Endothelial cell of umbilical vein (primary cell): ENCODE measurements around the gene TBC1D24. TPM values are rescaled to one million over a fixed set of nuclear protein-coding genes. Genes with fewer than 3 reads are reported as not detected.
"Not testable (repeated sequence)": the region's sequence is repeated elsewhere in the genome, so short reads cannot be mapped to it uniquely, and the experiment has no call there.

Source experiments
- BruUV-seq: library from RNA; stranded (reverse); fragments of 400-500 nt; replicated peaks from 2 replicates; lab custom pipeline; 2021; lab: Mats Ljungman, UMichigan
- CTCF ChIA-PET: fragments of 300-600, 350-600 bp; sonication (Branson Sonifier 250); formaldehyde crosslinking; loops from one replicate; lab custom pipeline; 2021; ENCODE audit warnings: antibody characterized with exemption, inconsistent platforms; lab: Charles Lee
- POLR2A ChIA-PET: fragments of 300-600, 350-600 bp; sonication (Branson Sonifier 250); formaldehyde crosslinking; loops from one replicate; lab custom pipeline; 2021; ENCODE audit warnings: antibody characterized with exemption, inconsistent platforms; lab: Charles Lee
- DNase-seq: peaks from one replicate; pipeline ENCODE4 v3.0.0-alpha.2; 2011; ENCODE audit warnings: low read depth, low spot score
- FAIRE-seq: peaks from 2 replicates; lab custom pipeline; 2011; peaks lifted over from hg19 to GRCh38; lab: Jason Lieb, UNC
- H2AFZ ChIP-seq: 2 replicates; pipeline ENCODE4 v1.6.0; 2012; ENCODE audit warnings: low read depth, low read length, control low read depth, inconsistent platforms
- H3K27ac ChIP-seq: 2 replicates; pipeline ENCODE4 v1.5.1; 2011; ENCODE audit warnings: low read depth, mild to moderate bottlenecking, control low read depth, low read length, moderate library complexity; ENCODE audit not compliant: insufficient read depth
- H3K27me3 ChIP-seq, 2 experiments: 2 replicates each; pipeline versions ENCODE4 v1.6.0 to v1.6.1; 2011; ENCODE audit warnings: low read length in 2 of 2, mixed read lengths in 1 of 2; ENCODE audit not compliant: control insufficient read depth in 2 of 2, insufficient read depth in 2 of 2
- H3K36me3 ChIP-seq, 2 experiments: 2 replicates in 1 of 2; 3 replicates in 1 of 2; pipeline ENCODE4 v1.5.1; 2011; ENCODE audit warnings: low read length in 2 of 2, mild to moderate bottlenecking in 1 of 2, moderate library complexity in 1 of 2; ENCODE audit not compliant: control insufficient read depth in 2 of 2, insufficient read depth in 2 of 2; ENCODE audit errors: extremely low read depth in 1 of 2
- H3K4me1 ChIP-seq: 3 replicates; pipeline ENCODE4 v1.5.1; 2011; ENCODE audit warnings: mild to moderate bottlenecking, low read length; ENCODE audit not compliant: control insufficient read depth, insufficient read depth; ENCODE audit errors: extremely low read depth
- H3K4me2 ChIP-seq: 2 replicates; pipeline ENCODE4 v1.6.1; 2011; ENCODE audit warnings: low read length, control low read depth, mixed read lengths; ENCODE audit not compliant: insufficient read depth
- H3K4me3 ChIP-seq, 3 experiments: fragments of 200-600 bp in 1 of 3; sonication (generic), shearing (Covaris generic) in 1 of 3; replicated peaks in 1 of 3; 2 replicates each; pipeline ENCODE4 v1.5.1; 2011 to 2016; ENCODE audit warnings: control low read depth in 3 of 3, low read length in 3 of 3, mild to moderate bottlenecking in 2 of 3, inconsistent platforms in 1 of 3, low read depth in 1 of 3, moderate library complexity in 1 of 3; ENCODE audit not compliant: insufficient read depth in 1 of 3
- H3K79me2 ChIP-seq: 2 replicates; pipeline ENCODE4 v1.6.0; 2012; ENCODE audit warnings: low read length, inconsistent platforms; ENCODE audit not compliant: control insufficient read depth, insufficient read depth
- H3K9ac ChIP-seq: replicated peaks from 2 replicates; pipeline ENCODE3; 2011; ENCODE audit warnings: low read length, control low read depth; ENCODE audit not compliant: insufficient read depth; ENCODE audit errors: extremely low read depth
- H3K9me1 ChIP-seq: replicated peaks from 3 replicates; pipeline ENCODE4 v1.6.0; 2011; ENCODE audit warnings: mild to moderate bottlenecking, low read length; ENCODE audit not compliant: control insufficient read depth, insufficient read depth; ENCODE audit errors: extremely low read depth
- H3K9me3 ChIP-seq: replicated peaks from 2 replicates; pipeline ENCODE4 v1.5.1; 2012; ENCODE audit warnings: low read length, inconsistent platforms; ENCODE audit not compliant: control insufficient read depth, insufficient read depth
- H4K20me1 ChIP-seq: replicated peaks from 2 replicates; pipeline ENCODE3; 2011; ENCODE audit warnings: mild to moderate bottlenecking, low read length; ENCODE audit not compliant: control insufficient read depth, insufficient read depth; ENCODE audit errors: extremely low read depth
- EZH2 ChIP-seq: IDR thresholded peaks from 2 replicates; pipeline ENCODE4 v1.6.1; 2012; ENCODE audit warnings: borderline replicate concordance, low read depth, mild to moderate bottlenecking, moderate library complexity, low read length, inconsistent platforms; ENCODE audit not compliant: severe bottlenecking
- FOS ChIP-seq: IDR thresholded peaks from 2 replicates; pipeline ENCODE4 v1.6.1; 2011; ENCODE audit warnings: mild to moderate bottlenecking, low read length, moderate library complexity, borderline replicate concordance; ENCODE audit not compliant: insufficient read depth
- GATA2 ChIP-seq: IDR thresholded peaks from 2 replicates; pipeline ENCODE4 v1.7.0; 2011; ENCODE audit warnings: low read depth, mild to moderate bottlenecking, moderate library complexity, mixed read lengths, low read length; ENCODE audit not compliant: insufficient read length, insufficient read depth
- JUN ChIP-seq: IDR thresholded peaks from 2 replicates; pipeline ENCODE4 v1.6.1; 2011; ENCODE audit warnings: borderline replicate concordance, low read depth; ENCODE audit not compliant: insufficient read length, insufficient read depth
- MAX ChIP-seq: IDR thresholded peaks from 2 replicates; pipeline ENCODE4 v1.6.1; 2011; ENCODE audit not compliant: insufficient read depth, insufficient read length
- MYC ChIP-seq: IDR thresholded peaks from one replicate; pipeline ENCODE4 v1.6.1; 2011; ENCODE audit warnings: mild to moderate bottlenecking, low read depth, low read length
- POLR2A ChIP-seq: IDR thresholded peaks from 2 replicates; pipeline ENCODE4 v1.6.1; 2012; ENCODE audit warnings: low read depth, mild to moderate bottlenecking, control low read depth, low read length
- POLR2AphosphoS5 ChIP-seq: IDR thresholded peaks from 2 replicates; pipeline ENCODE4 v1.6.1; 2012; ENCODE audit warnings: low read depth, mild to moderate bottlenecking, control low read depth, low read length, moderate library complexity; ENCODE audit not compliant: insufficient read depth
- dilution Hi-C: fragments of 300-500 bp; cut with MboI; formaldehyde crosslinking; loops from one replicate; pipeline ENCODE4 v1.15.0; 2019; ENCODE audit warnings: low sequenced_read_pairs; ENCODE audit not compliant: extremely low pct_ligation_motif_present
- intact Hi-C: fragments of 100-400 bp; cut with micrococcal nuclease; formaldehyde crosslinking; loops from one replicate; pipeline ENCODE4 v1.10.0; 2022
- polyA plus RNA-seq, 4 experiments: library from polyadenylated mRNA; depleted of rRNA in 3 of 4; stranded (reverse) in 3 of 4; unstranded in 1 of 4; fragments of >200 nt; gene quantifications; 2 replicates each; pipeline versions ENCODE4 v1.2.1 to v1.2.3, GENCODE V29; 2011 to 2012; ENCODE audit warnings: missing spikeins in 1 of 4
- total RNA-seq: library from RNA; stranded (reverse); gene quantifications from 2 replicates; pipeline ENCODE4 v1.2.3, GENCODE V29; 2021
- TF ChIP-seq, protein P1 (sequence below), 2 donors: IDR thresholded peaks; 1 replicate in 1 of 2; 2 replicates in 1 of 2; pipeline ENCODE4 v1.5.1; 2011; ENCODE audit warnings: low read length in 2 of 2, mild to moderate bottlenecking in 2 of 2, moderate library complexity in 2 of 2, control low read depth in 1 of 2, inconsistent platforms in 1 of 2, low read depth in 1 of 2; ENCODE audit not compliant: insufficient read depth in 1 of 2; ENCODE audit errors: extremely low read depth in 1 of 2

Gene TBC1D24
- total and polyA plus RNA-seq, 2 donors (not counting 3 experiments of a cell fraction or from before 2014, with no cell fraction given) = 8.1 to 22.8 TPM

DNA sequence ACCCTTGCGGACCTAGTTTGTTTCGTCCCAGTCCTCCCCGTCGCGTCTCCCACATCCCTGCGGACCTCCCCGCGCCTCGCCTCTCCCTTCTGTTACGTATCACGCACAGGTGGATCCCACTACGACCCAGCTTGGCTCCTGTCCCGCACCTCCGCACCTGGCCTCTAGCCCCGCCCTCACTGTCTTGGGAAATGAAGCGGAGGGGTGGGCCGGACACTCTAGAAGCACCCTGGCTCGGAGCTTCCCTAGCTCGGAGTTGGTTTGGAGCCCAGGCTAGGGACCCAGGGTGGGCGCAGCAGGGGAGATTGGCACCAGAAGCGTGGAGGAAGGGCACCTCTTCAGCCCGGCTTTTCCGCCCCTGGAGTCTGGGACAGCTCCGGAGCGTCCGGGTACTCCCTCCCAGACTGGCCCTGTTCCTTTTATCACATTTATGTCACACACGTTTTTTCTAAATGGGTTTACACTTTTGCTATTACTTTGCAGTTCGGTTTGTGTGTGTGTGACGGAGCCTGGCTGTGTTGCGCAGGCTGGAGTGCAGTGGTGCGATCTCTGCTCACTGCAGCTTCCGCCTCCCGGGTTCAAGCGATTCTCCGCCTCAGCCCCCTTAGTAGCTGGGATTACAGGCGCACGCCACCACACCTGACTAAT lies 57.7 kb downstream of the TBC1D24 start:
- Histone ChIP-seq H3K4me1 (peaks cover 15% of the 10 kb centered on the region), H3K4me2 (peak overlapping the region; percentile 68), H4K20me1 (no peaks in the 10 kb centered on the region), H3K9ac (peak overlapping the region; percentile 46), H3K36me3 (peaks cover 2 to 20% of the 10 kb centered on the region in 2 experiments), H3K79me2 (no peaks in the 10 kb centered on the region), H3K27ac (peak overlapping the region; percentile 16), H3K9me1 (no peaks in the 10 kb centered on the region), H3K4me3 (peak overlapping the region; percentile 41 to 62 (median 62)), H3K27me3 (no peaks in the 10 kb centered on the region), H2AFZ (peak overlapping the region; percentile 43), H3K9me3 (no peaks in the 10 kb centered on the region)
- intact Hi-C loops = no loop called here
- BruUV-seq = no TSS peak
- FAIRE-seq = peak; percentile 74
- peak; percentile 46 for DNase-seq
- TF ChIP-seq MYC (no peak), FOS (no peak), MAX (no peak), POLR2A (no peak), POLR2AphosphoS5 (no peak), EZH2 (no peak), GATA2 (no peak), JUN (no peak)
- TF ChIP-seq, protein P1, sequence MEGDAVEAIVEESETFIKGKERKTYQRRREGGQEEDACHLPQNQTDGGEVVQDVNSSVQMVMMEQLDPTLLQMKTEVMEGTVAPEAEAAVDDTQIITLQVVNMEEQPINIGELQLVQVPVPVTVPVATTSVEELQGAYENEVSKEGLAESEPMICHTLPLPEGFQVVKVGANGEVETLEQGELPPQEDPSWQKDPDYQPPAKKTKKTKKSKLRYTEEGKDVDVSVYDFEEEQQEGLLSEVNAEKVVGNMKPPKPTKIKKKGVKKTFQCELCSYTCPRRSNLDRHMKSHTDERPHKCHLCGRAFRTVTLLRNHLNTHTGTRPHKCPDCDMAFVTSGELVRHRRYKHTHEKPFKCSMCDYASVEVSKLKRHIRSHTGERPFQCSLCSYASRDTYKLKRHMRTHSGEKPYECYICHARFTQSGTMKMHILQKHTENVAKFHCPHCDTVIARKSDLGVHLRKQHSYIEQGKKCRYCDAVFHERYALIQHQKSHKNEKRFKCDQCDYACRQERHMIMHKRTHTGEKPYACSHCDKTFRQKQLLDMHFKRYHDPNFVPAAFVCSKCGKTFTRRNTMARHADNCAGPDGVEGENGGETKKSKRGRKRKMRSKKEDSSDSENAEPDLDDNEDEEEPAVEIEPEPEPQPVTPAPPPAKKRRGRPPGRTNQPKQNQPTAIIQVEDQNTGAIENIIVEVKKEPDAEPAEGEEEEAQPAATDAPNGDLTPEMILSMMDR (IDR thresholded peaks at IDR 0.05; ENCODE audit: extremely low read depth in 1 of 2, insufficient read depth in 1 of 2, low read depth in 1 of 2, low read length in 2 of 2) = no peak
- dilution Hi-C loops = no loop called here
- CTCF ChIA-PET = interaction anchor here (0.7 to 0.9 kb wide), 2 partner anchors 12 to 63 kb away, joined by 3 to 4 read pairs; partner anchors contain the start of gene AMDHD2
- POLR2A ChIA-PET = no interaction called here

- CTCF ChIA-PET = interaction anchor here (0.9 kb wide), 1 partner anchor 63 kb away, joined by 4 read pairs; no protein-coding TSS in a partner anchor
- H3K27ac ChIP-seq, POLR2A ChIA-PET, H3K4me3 ChIP-seq, FAIRE-seq, BruUV-seq, H4K20me1 ChIP-seq, dilution Hi-C loops, H3K79me2 ChIP-seq, H2AFZ ChIP-seq, H3K9me1 ChIP-seq, DNase-seq, intact Hi-C loops, H3K27me3 ChIP-seq, H3K9me3 ChIP-seq: not testable (repeated sequence)
- H3K4me2 ChIP-seq = peak overlapping the region; percentile 68
- peak overlapping the region; percentile 46 for H3K9ac ChIP-seq
- H3K36me3 ChIP-seq = peaks cover 2 to 16% of the 10 kb centered on the region in 2 experiments
- peaks cover 15% of the 10 kb centered on the region for H3K4me1 ChIP-seq
Observed at GRCh38 chr16:2533142-2533755, 58.3 kb downstream of the TBC1D24 start.
